GM12892 (cell line): Measurements from ENCODE around the gene NBDY.
"Not testable (repeated sequence)": the region's sequence is repeated elsewhere in the genome, so short reads cannot be mapped to it uniquely, and the experiment has no call there.

Experiments used
- DNase-seq: peaks from one replicate; pipeline ENCODE4 v3.0.0; 2011; ENCODE audit not compliant: insufficient read length
- FAIRE-seq: peaks from 2 replicates; lab custom pipeline; 2011; peaks lifted over from hg19 to GRCh38; lab: Jason Lieb, UNC
- POLR2A ChIP-seq: IDR thresholded peaks from 2 replicates; pipeline ENCODE4 v1.6.1; 2011; ENCODE audit warnings: low read depth, low read length, control low read depth
- POLR2AphosphoS5 ChIP-seq: IDR thresholded peaks from 2 replicates; pipeline ENCODE4 v1.6.1; 2011; ENCODE audit warnings: low read depth, low read length, control low read depth
- TAF1 ChIP-seq: IDR thresholded peaks from 2 replicates; pipeline ENCODE4 v1.6.1; 2011; ENCODE audit warnings: low read depth, mild to moderate bottlenecking, control low read depth, low read length, borderline replicate concordance

NBDY gene

DNA sequence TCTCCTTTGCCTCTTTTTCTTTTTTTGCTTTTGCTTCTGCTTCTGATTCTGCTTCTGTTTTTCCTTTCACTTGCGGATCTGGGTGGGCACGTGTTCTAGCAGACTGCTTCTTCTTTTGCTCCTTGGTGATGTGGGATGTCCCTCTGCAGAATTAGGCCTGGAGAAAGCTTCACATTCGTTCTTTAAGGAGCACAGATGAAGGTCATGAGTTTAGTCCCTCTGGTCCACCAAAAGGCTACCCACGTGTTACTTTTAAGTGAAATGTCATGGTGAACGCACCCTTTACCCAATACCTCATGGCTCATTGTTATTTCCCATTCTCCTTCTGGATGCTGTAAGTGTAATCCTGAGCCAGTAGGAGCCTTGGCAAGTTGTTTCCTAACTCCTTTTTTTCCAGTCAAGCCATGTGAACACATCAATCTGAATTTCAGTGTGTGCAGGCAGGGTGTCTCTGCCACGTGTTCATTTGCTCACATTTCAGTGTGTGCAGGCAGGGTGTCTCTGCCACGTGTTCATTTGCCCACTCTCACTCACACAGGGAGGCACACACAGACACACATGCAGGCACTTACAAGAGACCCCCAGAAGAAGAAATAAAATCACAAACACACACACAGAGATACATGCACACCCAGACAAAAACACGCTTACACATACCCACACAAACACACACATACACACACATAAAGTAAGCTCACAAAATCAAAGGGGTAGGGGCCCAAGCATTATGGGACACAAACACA is 36.9 kb downstream of the NBDY start:
- DNase-seq (no peak), FAIRE-seq (peak; percentile 70)

DNA sequence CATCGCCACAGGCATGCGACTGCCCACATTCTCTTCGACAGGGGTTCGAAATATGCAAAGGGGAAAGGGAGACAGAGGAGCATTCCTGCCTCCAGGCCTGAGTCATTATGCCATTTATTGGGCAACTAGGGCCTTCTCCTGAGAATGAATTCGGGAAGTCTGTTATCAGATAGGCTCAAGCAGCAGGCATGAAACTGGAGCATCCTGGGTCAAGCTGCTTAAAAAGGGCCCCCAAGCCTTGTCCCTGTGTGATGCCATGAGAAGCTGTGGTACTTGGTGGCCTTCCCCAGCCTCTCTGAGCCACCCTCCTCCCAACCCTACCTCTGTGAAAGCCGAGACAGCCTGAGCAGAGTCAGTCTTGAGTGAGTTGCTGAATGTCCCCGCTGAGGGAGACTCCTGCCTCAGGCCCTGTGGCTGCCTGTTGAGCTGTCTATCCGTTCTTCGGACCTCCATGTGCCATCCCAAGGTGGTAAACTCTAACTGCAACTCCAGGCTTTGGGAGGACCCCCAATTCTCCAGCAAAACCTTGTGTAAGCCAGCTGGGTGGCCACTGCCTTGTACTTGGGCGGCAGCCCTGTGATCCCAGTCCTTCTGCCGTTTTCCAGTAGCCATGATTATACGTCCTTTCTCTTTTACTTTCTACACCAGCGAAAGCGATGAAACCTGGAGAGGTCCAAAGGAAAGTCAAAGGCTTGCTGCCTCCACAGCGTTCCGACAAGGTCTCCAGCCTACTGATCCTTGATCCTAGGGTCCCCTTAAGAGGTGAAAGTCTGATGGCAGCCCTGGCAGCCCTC is 37.7 kb downstream of the NBDY start:
- FAIRE-seq (peak; percentile 53), DNase-seq (no peak)

More for the DNA sequence above, 36.9 kb downstream of the NBDY start:
- TF ChIP-seq TAF1 (no peak), POLR2A (no peak), POLR2AphosphoS5 (no peak)

DNA sequence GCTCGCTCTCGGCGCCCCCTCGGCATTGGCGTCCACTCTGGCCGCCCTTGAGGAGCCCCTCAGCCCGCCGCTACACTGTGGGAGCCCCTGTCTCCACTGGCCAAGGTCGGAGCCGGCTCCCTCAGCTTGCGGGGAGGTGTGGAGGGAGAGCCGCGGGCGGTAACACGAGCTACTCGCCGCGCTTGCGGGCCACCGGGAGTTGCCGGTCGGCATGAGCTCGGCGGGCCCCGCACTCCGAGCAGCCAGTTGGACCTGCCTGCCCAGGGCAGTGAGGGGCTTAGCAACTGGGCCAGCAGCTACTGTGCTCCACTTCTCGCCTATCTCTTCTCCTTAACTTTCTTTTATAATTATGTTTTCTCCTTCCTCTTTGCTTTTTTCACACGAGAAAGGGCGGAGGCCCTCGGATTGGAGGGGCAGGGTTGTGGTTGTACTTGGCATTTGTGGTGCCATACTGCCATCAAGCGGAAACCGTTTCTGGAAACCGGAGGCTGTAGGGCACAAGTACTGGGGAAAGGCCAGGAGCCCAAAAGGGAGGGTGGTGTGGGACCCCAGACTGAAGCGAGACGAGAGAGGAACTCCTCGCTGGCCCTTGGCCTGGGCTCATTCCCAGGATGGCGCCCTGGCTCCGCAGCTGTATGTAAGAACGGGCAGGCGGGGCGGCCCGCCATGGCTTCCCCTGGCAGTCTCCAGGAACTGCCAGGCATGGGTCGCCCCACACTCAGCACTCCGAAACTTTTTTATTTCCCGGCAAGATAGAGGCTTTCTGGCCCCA is 38.5 kb downstream of the NBDY start:
- not testable (repeated sequence) for FAIRE-seq, DNase-seq

More for the DNA sequence above, 37.7 kb downstream of the NBDY start:
- no peak for TF ChIP-seq POLR2A
- TF ChIP-seq POLR2AphosphoS5 = no peak
- no peak for TF ChIP-seq TAF1

DNA sequence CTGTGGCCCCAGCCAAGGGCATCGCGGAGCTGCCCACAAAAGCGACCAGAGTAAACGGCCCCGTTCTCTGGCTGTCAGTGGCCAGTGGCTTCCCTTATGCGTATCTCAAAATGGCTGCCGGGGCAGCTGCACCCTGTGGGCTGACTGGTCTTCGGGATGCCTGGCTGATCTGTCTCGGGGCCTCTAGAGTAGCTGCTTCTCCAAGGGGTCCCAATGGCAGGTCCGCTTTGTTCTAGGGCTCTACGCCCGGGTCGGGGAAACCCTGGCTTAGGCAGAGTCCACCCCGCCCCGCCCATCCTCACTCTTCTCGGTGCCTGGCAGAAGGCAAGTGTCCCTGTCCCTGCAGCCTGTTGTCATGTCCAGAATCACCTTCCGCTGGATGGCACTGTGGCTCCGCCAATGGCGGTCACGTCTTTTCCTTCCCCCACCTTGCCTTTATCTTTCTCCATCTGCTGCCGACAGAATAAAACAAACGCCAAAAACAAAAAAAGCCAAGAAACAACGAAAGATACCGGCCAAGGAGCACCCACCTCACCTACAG is 39.1 kb downstream of the NBDY start:
- not testable (repeated sequence) for DNase-seq, FAIRE-seq

DNA sequence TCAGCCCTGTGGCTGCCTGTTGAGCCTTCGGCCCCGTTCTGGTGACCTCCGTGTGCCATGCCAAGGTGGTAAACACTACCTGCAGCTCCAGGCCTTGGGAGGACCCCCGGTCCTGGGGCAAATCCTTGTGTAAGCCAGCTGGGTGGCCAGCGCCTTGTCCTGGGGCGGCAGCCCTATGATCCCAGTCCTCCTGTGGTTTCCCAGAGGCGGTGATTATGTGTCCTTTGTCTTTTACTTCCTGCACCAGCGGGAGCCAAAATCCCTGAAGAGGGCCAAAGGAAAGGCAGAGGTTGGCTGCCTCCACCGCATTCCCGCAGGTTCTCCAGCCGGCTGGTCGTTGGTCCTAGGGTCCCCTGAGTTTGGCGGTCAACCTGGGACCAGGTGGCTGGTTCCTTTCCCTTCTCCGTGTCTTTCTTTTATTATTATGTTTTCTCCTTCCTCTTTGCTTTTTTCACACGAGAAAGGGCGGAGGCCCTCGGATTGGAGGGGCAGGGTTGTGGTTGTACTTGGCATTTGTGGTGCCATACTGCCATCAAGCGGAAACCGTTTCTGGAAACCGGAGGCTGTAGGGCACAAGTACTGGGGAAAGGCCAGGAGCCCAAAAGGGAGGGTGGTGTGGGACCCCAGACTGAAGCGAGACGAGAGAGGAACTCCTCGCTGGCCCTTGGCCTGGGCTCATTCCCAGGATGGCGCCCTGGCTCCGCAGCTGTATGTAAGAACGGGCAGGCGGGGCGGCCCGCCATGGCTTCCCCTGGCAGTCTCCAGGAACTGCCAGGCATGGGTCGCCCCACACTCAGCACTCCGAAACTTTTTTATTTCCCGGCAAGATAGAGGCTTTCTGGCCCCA is 43.9 kb downstream of the NBDY start:
- DNase-seq = not testable (repeated sequence)
- FAIRE-seq = peak; percentile 100

DNA sequence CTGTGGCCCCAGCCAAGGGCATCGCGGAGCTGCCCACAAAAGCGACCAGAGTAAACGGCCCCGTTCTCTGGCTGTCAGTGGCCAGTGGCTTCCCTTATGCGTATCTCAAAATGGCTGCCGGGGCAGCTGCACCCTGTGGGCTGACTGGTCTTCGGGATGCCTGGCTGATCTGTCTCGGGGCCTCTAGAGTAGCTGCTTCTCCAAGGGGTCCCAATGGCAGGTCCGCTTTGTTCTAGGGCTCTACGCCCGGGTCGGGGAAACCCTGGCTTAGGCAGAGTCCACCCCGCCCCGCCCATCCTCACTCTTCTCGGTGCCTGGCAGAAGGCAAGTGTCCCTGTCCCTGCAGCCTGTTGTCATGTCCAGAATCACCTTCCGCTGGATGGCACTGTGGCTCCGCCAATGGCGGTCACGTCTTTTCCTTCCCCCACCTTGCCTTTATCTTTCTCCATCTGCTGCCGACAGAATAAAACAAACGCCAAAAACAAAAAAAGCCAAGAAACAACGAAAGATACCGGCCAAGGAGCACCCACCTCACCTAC is 44.5 kb downstream of the NBDY start:
- FAIRE-seq, DNase-seq: not testable (repeated sequence)

DNA sequence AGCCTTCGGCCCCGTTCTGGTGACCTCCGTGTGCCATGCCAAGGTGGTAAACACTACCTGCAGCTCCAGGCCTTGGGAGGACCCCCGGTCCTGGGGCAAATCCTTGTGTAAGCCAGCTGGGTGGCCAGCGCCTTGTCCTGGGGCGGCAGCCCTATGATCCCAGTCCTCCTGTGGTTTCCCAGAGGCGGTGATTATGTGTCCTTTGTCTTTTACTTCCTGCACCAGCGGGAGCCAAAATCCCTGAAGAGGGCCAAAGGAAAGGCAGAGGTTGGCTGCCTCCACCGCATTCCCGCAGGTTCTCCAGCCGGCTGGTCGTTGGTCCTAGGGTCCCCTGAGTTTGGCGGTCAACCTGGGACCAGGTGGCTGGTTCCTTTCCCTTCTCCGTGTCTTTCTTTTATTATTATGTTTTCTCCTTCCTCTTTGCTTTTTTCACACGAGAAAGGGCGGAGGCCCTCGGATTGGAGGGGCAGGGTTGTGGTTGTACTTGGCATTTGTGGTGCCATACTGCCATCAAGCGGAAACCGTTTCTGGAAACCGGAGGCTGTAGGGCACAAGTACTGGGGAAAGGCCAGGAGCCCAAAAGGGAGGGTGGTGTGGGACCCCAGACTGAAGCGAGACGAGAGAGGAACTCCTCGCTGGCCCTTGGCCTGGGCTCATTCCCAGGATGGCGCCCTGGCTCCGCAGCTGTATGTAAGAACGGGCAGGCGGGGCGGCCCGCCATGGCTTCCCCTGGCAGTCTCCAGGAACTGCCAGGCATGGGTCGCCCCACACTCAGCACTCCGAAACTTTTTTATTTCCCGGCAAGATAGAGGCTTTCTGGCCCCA is 49.3 kb downstream of the NBDY start:
- not testable (repeated sequence) for FAIRE-seq, DNase-seq

DNA sequence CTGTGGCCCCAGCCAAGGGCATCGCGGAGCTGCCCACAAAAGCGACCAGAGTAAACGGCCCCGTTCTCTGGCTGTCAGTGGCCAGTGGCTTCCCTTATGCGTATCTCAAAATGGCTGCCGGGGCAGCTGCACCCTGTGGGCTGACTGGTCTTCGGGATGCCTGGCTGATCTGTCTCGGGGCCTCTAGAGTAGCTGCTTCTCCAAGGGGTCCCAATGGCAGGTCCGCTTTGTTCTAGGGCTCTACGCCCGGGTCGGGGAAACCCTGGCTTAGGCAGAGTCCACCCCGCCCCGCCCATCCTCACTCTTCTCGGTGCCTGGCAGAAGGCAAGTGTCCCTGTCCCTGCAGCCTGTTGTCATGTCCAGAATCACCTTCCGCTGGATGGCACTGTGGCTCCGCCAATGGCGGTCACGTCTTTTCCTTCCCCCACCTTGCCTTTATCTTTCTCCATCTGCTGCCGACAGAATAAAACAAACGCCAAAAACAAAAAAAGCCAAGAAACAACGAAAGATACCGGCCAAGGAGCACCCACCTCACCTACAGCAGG is 50.0 kb downstream of the NBDY start:
- FAIRE-seq, DNase-seq: not testable (repeated sequence)

DNA sequence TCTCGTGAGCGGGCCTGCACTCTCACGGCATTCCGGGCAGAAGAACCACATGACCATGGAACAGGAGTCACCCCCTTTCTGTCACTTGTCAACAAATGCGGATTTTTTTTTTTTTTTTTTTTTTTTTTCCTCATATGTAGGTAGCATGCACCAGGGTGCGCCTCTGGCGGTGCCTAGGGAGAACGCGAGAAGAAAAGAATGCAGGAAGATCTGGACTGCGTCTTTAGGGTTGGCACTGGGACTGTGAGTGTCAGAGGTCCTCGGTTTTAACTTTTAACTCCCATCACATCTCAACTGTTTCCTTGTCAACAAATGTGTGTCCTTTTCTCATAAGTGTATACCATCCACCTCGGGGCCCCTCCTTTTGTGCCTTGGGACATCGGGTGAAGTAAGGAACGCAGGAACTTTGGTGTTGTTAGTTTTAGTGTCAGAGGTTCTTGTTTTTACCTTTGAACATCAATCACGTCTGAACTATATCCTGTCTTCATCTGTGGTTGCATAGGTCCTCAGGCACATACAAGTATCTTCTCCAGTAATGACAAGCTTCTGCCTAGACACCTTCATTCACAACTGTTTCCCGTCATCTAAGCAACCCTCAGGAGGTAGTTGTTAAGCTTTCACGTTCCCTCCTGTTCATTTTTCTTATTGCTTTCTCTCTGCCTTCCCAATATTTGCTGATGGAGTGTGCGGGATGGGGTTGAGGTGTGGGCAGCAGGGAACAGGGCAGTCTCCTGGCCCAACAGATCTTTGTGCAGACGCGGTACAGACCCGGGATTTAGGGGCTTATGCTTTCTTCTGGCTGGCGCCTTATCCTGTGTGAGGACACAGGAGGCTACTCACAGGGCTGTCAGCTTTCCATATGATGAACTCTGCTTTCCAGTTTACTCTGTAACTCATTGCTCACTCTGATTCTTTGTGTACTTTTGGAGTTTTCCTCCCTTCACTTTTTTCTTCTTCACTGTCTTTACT is 51.9 kb downstream of the NBDY start:
- not testable (repeated sequence) for DNase-seq, FAIRE-seq

DNA sequence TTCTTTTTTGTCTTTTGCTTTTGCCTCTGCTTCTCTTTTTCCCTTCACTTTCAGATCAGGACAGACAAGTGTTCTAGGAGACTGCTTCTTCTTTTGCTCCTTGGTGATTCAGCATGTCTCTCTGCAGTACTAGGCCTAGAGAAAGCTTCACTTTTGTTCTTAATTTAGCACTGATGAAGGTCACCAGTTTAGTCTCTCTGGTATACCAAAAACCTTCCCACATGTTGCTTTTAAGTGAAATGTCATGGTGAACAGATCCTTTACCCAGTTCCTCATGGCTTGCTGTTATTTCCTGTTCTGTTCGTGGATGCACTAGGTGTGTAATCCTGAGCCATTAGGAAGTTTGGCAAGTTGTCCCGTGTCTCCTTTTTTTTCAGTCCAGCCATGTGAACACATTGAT is 53.3 kb downstream of the NBDY start:
- DNase-seq (no peak), FAIRE-seq (no peak)
- TF ChIP-seq POLR2A (no peak), TAF1 (no peak), POLR2AphosphoS5 (no peak)
